Uterus (tissue), 4 donors: ENCODE measurements around the gene ADIPOQ. TPM values are rescaled to one million over a fixed set of nuclear protein-coding genes. Genes with fewer than 3 reads are reported as not detected.

ENCODE experiments used
- DNase-seq, 2 donors: peaks; one replicate each; pipeline ENCODE4 v3.0.0-alpha.2; 2019 to 2020
- H3K27ac ChIP-seq, 2 donors: fragments of 200-600 bp; sonication (generic); 1 replicate in 1 of 2; 2 replicates in 1 of 2; pipeline ENCODE4 v1.5.1; 2016 to 2018
- H3K27me3 ChIP-seq, 2 donors: fragments of 200-600 bp; sonication (generic); one replicate each; pipeline ENCODE4 v1.5.1; 2018 to 2019; ENCODE audit warnings: control low read depth in 1 of 2
- H3K36me3 ChIP-seq, 2 donors: fragments of 200-600 bp; sonication (generic); one replicate each; pipeline ENCODE4 v1.5.1; 2019; ENCODE audit warnings: control low read depth in 1 of 2
- H3K4me1 ChIP-seq, 2 donors: fragments of 200-600 bp; sonication (generic); one replicate each; pipeline ENCODE4 v1.5.1; 2018 to 2019; ENCODE audit warnings: control low read depth in 1 of 2
- H3K4me3 ChIP-seq, 2 donors: fragments of 200-600 bp; sonication (generic); 1 replicate in 1 of 2; 2 replicates in 1 of 2; pipeline ENCODE4 v1.5.1; 2018 to 2019; ENCODE audit warnings: mild to moderate bottlenecking in 1 of 2
- H3K9me3 ChIP-seq, 2 donors: fragments of 200-600 bp; sonication (generic); one replicate each; pipeline ENCODE4 v1.5.1; 2019; ENCODE audit warnings: control low read depth in 1 of 2
- CTCF ChIP-seq, 4 experiments: fragments of 200-600 bp in 2 of 4; fragments of 450-650 bp in 2 of 4; sonication (generic) in 2 of 4; IDR thresholded peaks; one replicate each; pipeline ENCODE4 v1.5.1; 2016 to 2019; ENCODE audit warnings: antibody characterized with exemption in 4 of 4, mild to moderate bottlenecking in 2 of 4, moderate library complexity in 1 of 4
- POLR2A ChIP-seq, 2 donors: fragments of 450-650 bp; IDR thresholded peaks; one replicate each; pipeline ENCODE4 v1.6.1; 2016; ENCODE audit warnings: antibody characterized with exemption in 2 of 2, mild to moderate bottlenecking in 1 of 2, moderate library complexity in 1 of 2
- intact Hi-C: fragments of 100-400 bp; cut with DNase I; formaldehyde crosslinking; loops from one replicate; pipeline ENCODE4 v1.15.1; 2023; ENCODE audit warnings: low total_unique reads
- total RNA-seq, 4 donors: library from RNA; depleted of rRNA in 3 of 4; stranded (reverse); fragments of >200 nt in 3 of 4; gene quantifications; one replicate each; pipeline versions ENCODE4 v1.1.0 to v1.2.4, GENCODE V29; 2014 to 2023
- donor health status: DM: yes; HTN: yes; CAD: no.

ADIPOQ gene
- total RNA-seq, 4 donors from 2014 or later, result not detected

- Histone ChIP-seq H3K4me1 (no peaks in the 10 kb centered on the region), H3K9me3 (no peaks in the 10 kb centered on the region), H3K4me3 (no peak overlapping the region), H3K27ac (no peak overlapping the region), H3K36me3 (no peaks in the 10 kb centered on the region), H3K27me3 (peaks cover 0 to 4% of the 10 kb centered on the region in 2 donors)
- TF ChIP-seq POLR2A (IDR thresholded peaks at IDR 0.05) (no peak), CTCF (IDR thresholded peaks at IDR 0.05) (no peak)
- no peak for DNase-seq
- intact Hi-C loops, result no loop called here
Observed at GRCh38 chr3:186875708-186876107, 33.2 kb downstream of the ADIPOQ start.

- Histone ChIP-seq H3K36me3 (no peaks in the 10 kb centered on the region), H3K4me3 (no peak overlapping the region), H3K27ac (no peak overlapping the region), H3K27me3 (peaks cover 0 to 4% of the 10 kb centered on the region in 2 donors), H3K4me1 (no peaks in the 10 kb centered on the region), H3K9me3 (no peaks in the 10 kb centered on the region)
- no peak for TF ChIP-seq CTCF (IDR thresholded peaks at IDR 0.05)
- TF ChIP-seq POLR2A (IDR thresholded peaks at IDR 0.05), result no peak
- no peak for DNase-seq
- intact Hi-C loops, result no loop called here
Observed at GRCh38 chr3:186879781-186880180, 37.3 kb downstream of the ADIPOQ start.

DNA sequence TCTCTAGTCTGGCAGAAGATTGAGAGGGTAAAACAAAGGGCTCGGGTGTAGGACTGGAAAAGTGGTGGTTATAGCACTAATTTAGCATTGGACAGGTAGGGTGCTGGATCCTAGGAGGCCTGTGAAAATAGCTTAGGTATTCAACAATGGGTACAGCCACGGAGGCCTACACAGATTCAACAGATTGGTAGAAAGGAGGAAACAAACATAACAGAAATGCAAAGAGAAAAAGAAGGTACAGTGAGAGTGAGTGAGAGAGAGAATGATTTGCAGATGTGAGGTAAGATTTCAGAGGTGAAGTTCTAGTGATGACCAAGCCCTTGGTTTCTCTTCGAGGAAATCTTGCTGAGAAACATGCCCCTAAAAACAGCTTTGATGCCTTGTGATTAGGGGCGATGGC, 37.9 kb downstream of the ADIPOQ start:
- Histone ChIP-seq H3K4me3 (no peak overlapping the region), H3K36me3 (no peaks in the 10 kb centered on the region), H3K27me3 (peaks cover 0 to 4% of the 10 kb centered on the region in 2 donors), H3K27ac (no peak overlapping the region), H3K9me3 (no peaks in the 10 kb centered on the region), H3K4me1 (no peaks in the 10 kb centered on the region)
- intact Hi-C loops, result no loop called here
- DNase-seq, result no peak
- no peak for TF ChIP-seq POLR2A (IDR thresholded peaks at IDR 0.05)
- no peak for TF ChIP-seq CTCF (IDR thresholded peaks at IDR 0.05)

- no peaks in the 10 kb centered on the region for H3K4me1 ChIP-seq
- H3K4me3 ChIP-seq, result no peak overlapping the region
- no peaks in the 10 kb centered on the region for H3K9me3 ChIP-seq
- no peaks in the 10 kb centered on the region for H3K36me3 ChIP-seq
- no peak overlapping the region for H3K27ac ChIP-seq
- no peak for DNase-seq
- no peaks in the 10 kb centered on the region for H3K27me3 ChIP-seq
- intact Hi-C loops, result no loop called here
- no peak for TF ChIP-seq POLR2A (IDR thresholded peaks at IDR 0.05)
- TF ChIP-seq CTCF (IDR thresholded peaks at IDR 0.05), result no peak
Observed at GRCh38 chr3:186882150-186882524, 39.6 kb downstream of the ADIPOQ start.

- no peaks in the 10 kb centered on the region for H3K36me3 ChIP-seq
- TF ChIP-seq POLR2A (IDR thresholded peaks at IDR 0.05) (no peak), CTCF (IDR thresholded peaks at IDR 0.05) (no peak)
- H3K27me3 ChIP-seq, result no peaks in the 10 kb centered on the region
- H3K9me3 ChIP-seq, result no peaks in the 10 kb centered on the region
- no peak overlapping the region for H3K4me3 ChIP-seq
- no peak for DNase-seq
- no peaks in the 10 kb centered on the region for H3K4me1 ChIP-seq
- intact Hi-C loops, result no loop called here
- no peak overlapping the region for H3K27ac ChIP-seq
Observed at GRCh38 chr3:186882881-186883685, 40.6 kb downstream of the ADIPOQ start.
